HS-5 (cell line): ENCODE measurements around the gene SAE1.
"Not testable (repeated sequence)": the region's sequence is repeated elsewhere in the genome, so short reads cannot be mapped to it uniquely, and the experiment has no call there.

ENCODE experiments used
- DNase-seq: peaks from one replicate; pipeline ENCODE4 v3.0.0-alpha.2; 2012; ENCODE audit warnings: low read depth

SAE1 gene

GRCh38 chr19:47240996-47241918 is 110.6 kb downstream of the SAE1 start:
- DNase-seq = no peak

DNA sequence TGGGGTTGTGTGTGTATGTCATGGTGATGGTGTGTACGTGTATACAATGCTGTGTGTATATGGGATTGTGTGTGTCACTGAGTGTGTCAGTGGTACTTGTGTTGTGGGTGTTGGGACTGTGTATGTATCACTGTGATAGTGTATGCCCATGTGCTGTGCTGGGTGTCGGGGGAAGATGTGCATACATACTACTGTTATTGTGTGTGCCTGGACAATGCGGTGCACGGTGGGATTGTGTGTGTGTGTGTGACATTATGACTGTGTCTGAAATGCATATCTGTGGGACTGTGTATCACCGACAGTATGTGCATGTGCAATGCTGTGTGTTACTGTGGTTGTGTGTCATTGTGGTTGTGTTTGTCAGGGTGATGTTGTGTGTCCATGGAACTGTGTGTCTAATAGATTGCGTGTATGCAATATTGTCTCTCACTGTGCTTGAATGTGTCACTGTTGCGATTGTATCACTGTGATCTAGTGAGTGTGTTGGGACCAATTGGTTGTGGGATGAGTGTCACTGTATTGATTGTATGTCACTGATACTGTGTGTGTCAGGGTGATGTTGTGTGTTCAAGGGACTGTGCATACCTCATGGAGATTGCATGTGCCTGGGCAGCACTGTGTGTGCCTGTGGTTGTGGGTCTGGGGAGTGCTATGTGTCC is 111.4 kb downstream of the SAE1 start:
- DNase-seq = no peak

DNA sequence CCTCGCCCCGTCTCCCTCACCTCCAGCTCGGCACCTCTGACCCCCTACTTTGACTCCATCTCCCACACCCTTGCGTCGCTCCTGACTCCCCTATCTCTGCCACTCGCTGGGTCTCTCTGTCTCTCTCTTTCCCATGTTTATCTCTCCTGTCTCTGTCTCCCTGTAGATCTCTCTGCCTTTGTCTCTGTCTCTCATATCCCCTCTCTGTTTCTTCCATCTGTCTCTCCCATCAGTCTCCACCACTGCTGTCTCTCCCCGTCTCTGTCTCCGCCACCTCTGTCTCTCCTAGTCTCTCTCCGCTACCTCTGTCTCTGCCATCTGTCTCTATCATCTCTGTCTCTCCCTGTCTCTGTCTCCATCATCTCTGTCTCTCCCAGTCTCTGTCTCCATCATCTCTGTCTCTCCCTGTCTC is 112.7 kb downstream of the SAE1 start:
- no peak for DNase-seq

DNA sequence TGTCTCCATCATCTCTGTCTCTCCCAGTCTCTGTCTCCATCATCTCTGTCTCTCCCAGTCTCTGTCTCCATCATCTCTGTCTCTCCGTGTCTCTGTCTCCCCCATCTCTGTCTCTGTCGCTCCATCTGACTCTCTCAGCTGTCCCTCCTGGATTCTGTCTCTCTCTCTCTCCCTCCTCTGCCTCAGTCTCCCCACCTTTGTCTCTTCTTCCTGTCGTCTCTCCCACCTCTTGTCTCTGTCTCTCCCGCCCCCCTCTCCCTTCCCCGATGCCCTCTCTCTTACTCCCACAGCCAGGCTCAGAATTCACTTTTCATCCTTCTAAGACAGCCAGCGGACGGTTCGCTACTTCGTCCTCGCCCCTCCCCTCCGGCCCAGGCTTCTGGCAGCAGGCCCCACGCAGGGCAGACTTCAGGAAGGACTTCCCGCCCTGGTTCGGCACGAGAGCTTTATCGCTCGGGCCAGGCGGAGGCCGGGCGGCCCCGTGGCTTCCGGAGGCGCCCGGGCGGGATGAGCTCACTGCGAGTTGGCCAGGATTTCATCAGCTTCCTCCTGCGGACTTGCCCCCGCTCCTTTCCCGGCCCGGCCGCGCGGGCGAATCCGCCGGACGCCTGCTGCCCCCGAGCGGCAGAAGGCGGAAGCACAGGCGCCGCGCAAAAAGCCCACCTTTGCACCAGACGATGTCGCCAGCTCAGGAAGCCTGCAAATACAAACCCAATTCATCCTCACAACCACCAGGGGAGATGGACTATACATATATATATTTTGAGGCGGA is 113.3 kb downstream of the SAE1 start:
- peak; percentile 86 for DNase-seq

DNA sequence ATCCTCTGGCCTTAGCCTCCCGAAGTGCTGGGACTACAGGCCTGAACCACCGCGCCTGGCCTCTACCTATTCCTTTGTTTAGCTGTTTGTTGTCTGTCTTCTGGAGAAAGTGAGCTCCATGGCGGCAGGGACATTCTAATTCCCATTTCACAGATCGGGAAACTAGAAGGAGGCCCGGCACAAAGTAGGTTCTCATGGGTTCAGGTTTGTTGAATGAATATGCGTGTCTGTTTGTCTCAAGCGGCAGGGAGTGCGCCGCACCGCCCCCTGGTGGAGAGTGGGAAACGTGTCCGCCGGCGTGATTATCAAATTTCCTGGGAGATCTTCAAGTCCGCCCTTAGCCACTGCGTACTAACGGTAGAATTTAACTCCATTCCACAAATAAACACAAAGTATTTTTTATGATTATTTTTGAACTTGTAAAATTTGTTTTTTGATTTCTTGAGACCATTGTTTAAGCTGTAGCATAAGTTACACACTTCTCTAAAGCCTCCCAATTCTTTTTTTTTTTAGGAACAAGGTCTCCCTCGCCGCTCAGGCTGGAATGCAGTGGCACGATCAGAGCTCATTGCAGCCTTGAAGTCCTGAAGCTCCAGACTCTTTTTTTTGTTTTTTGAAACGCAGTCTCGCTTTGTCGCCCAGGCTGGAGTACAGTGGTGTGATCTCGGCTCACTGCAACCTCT is 116.8 kb downstream of the SAE1 start:
- DNase-seq = no peak

GRCh38 chr19:47253016-47253415 is 122.4 kb downstream of the SAE1 start:
- not testable (repeated sequence) for DNase-seq

GRCh38 chr19:47253467-47253881 is 122.8 kb downstream of the SAE1 start:
- peak; percentile 82 for DNase-seq

DNA sequence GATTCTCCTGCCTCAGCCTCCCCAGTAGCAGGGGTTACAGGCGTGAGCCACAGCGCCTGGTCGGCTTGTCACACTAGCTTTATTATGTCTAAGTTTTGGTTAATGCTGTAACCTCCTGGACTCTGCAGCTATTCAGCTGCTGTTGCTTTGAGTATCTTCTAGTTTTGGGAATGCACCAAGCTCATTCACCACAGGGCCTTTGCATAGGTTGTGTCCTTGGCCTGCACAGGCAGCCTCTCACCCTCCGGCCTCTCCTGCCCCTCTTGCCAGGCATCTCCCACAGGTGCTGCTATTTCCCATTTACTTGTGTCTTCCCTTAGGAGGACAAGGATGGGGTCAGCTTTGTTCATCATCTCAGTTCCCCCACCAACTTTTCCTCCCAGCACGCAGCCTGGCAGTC is 123.3 kb downstream of the SAE1 start:
- DNase-seq = no peak

DNA sequence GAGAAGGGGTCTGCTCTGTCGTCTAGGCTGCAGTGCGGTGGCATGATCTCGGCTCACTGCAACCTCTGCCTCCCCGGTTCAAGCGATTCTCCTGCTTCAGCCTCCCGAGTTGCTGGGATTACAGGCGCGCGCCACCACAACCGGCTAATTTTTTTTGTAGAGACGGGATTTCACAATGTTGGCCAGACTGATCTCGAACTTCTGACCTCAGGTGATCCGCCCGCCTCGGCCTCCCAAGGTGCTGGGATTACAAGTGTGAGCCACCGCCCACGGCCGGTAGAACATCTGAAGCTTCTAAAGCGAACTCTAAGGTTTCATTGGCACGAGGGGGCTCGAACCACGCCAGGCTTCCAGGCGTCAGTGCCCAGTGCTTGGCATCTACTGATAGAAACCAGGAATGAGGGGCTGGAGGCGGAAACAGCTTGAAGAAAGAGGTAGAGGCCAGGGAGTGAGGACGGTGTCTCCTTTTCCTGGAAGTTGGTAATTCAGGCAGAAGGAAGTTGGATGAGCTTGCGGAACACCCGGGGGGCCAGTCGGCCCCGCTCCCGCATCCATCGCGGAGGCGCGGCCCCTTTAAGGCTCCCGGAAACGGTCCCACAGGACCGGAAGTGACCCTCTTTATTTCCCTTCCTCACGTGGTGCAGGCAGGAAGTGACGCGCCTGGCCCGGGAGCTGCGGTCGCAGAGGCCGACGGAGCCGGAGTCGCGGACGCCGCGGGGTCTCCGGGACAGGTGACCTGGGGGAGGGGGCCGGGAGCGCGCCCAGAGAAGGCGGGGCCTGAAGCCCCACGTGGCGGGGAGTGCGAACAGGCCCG is 125.5 kb downstream of the SAE1 start, which contains the start of gene CCDC9:
Gene CCDC9, plus strand, starts transcription at position 647 of the 814 bp plus-strand sequence. CDS start 1,876 bp downstream, outside the sequence.
- peak; percentile 77 for DNase-seq

GRCh38 chr19:47256693-47257410 is 126.2 kb downstream of the SAE1 start:
- peak; percentile 93 for DNase-seq

GRCh38 chr19:47257411-47258169 is 127.0 kb downstream of the SAE1 start:
- no peak for DNase-seq

DNA sequence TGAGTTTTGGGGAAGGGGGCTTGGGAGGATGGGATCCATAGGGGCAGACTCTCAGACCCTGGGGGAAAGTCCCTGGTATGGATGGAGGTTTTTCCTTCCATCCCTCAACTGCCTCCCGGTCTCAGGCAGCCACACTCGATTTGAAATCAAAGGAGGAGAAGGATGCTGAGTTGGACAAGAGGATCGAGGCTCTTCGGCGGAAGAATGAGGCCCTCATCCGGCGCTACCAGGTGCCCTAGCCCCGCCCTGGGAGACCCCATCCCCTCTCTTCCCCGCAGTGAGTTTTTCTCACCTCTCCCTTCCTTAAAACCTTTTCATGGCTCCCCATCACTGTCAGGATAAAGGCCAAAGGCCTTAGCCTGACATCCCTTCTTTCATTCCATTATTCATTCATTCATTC is 127.8 kb downstream of the SAE1 start:
- no peak for DNase-seq

DNA sequence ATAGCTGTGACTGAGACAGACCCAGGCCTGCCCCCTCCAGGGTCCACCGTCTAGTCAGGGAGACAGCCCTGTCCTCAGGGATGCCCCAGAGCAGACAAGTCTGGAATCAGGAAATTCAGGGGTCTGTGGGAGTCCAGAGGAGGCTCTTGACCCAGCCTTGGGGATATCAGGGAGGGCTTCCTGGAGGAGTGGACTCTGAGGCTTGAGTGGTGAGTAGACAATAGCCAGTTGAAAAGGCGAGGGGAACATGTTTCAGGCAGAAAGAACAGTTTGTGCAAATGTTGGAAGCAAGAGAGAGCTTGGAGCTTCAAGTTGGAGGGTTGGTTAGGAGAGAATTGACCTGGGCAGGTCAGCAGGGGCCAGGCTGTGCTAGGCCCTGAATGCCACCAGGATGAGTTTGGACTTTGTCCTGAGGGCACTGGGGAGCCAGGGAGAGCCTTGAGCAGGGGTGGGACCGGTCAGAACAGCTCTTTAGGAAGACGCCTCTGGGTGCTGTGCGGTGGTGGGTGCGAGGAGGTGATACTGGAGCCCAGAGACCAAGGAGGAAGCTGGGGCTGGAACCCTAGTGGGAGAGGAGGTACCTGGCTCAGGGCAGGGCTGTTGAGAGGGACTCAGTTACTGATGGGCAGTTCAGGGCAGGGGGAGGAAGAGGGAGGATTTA is 128.4 kb downstream of the SAE1 start:
- no peak for DNase-seq
